Activated T-cell treated with anti-CD3 and anti-CD28 coated beads for 24 hours (primary cell): ENCODE measurements around the gene GGTLC1.
A peak's percentile ranks its signal among the peaks of the same experiment; 100 is the strongest.

Experiments used
- DNase-seq: peaks from one replicate; pipeline ENCODE4 v3.0.0-alpha.2; 2020; ENCODE audit warnings: low read depth

The GGTLC1 gene

DNA sequence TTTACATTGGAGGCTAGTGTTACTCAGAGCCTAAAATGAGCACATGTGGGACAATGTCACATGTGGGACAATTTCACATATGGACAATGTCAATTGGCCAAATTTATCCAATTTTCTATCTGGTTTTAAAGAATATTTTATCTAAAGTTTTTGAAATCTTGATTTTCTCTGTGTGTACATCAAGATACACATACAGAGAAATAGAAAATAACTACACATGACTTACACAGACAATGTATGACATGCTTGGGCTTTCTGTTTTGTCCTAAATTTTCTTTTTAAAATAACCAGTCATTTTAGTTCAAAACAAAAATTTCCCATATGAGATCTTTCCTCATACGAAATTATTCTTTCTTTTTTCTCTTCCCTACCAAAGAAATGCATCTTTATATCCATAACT lies 24.6 kb downstream of the GGTLC1 start:
- no peak for DNase-seq

DNA sequence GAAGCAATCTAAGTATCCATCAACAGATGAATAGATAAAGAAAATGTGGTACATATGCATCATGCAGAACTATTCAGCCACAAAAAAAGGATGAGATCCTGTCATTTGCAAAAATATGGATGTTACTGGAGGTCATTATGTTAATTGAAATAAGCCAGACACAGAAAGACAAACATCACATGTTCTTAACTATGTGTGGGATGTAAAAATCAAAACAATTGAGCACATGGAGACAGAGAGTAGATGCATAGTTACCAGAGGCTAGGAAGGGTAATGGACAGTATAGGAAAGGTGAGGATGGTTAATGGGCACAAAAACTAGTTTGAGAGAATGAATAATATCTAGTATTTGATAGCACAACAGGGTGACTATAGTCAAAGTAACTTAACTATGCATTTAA lies 26.3 kb downstream of the GGTLC1 start:
- DNase-seq = no peak

GRCh38 chr20:23959054-23959453 lies 29.5 kb downstream of the GGTLC1 start:
- DNase-seq = no peak

GRCh38 chr20:23955896-23956295 lies 32.7 kb downstream of the GGTLC1 start:
- no peak for DNase-seq

GRCh38 chr20:23954008-23954745 lies 34.4 kb downstream of the GGTLC1 start:
- DNase-seq = no peak

- DNase-seq = no peak
Observed at GRCh38 chr20:23946206-23946605, 42.4 kb downstream of the GGTLC1 start.

DNA sequence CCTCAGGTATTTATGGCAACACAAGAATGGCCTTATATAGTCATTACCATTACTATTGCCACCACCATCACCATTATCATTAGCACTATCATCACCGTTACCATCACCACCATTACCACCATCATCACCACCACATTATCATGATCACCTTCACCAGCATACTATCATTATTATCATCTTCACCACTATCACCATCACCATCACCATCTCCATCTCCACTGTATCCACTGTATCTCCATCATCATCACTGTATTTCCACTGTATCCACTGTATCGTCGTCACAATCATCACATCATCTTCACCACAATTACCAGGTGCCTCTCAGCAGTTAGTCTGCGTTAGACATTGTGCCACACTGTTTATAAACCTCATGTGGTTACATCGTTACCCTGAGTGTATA lies 45.3 kb downstream of the GGTLC1 start:
- DNase-seq = no peak

- DNase-seq = no peak
Observed at GRCh38 chr20:23939641-23940040, 48.9 kb downstream of the GGTLC1 start.

DNA sequence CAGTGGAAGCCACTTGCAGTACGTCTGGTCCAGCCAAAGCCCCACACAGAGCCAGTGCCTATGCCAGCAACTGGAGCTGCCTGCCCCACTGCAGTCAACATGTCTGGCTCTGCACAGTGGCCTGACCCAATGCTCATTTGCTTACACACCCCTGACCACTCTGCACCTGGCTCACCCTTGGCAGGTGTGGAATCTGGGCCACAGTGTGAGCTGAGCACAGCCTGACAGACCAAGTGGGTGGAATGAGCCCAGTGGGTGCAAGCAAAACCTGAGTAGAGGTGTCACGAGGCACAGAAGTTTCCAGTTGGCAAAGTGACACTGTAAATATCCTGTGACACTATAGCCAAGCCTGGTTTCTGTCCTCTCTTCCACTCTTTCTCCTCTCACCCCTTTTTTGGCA lies 49.5 kb downstream of the GGTLC1 start:
- DNase-seq = no peak

DNA sequence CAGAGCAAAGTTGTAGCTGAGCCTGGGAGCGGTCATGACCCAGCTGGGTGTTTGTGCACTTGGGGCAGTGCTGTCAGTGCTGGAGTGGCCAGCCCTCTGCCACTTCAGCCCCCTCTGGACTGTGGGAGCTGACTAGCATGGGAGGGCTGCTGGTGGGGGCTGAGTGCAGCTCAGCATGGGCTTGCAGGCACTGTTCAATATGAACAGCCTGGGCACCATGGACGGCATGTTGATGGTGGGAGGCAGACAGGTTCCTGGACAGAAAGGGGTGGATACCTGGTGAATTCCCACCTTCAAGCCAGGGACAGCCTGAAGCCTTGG lies 50.5 kb downstream of the GGTLC1 start:
- no peak for DNase-seq

GRCh38 chr20:23937303-23938117 lies 51.1 kb downstream of the GGTLC1 start:
- DNase-seq = peak; percentile 44
